Measurements from ENCODE around the gene ACADVL.

The ACADVL gene

DNA sequence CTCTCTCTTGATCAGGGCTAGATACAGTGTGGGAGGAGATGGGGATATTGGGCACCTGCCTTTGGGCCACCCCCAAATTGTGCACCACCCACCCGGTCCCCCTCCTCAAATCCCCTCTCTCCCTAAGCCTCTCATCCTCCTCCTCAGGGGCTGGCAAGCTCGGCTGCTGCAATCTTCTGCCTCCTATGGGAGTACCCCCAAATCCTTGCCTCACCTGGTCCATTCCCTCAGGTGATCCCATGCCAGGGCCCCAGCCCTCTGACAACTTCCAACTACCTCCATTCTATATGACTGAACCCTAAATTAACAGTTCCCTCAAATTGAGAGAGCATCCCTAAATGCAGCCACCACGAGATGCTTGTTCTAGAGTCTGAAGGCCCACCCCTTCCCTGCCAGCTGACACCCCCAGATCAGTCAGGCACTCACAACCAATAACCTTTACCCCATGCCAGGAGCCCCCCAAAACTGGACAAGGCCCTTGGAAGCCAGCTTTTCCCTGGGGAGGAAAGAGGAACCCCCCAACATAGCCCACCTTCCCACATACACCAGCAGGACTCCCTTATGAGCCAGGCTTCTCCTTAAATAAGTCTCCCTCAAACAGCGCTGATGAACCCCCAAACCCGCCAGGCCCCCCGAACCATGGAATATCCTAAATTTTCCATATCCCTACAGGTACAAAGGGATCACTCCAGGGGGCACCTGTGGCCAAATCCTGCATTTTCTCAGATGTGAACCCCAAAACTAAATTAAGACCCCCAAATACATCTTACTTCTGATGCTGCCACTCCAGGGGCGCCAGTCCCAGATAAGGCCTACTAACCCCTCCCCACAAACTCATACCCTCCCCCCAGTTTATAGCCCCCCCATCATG is 3.3 kb upstream of the ACADVL start:
- H3K4me3 ChIP-seq (ENCODE audit: low read depth, low read length): peak overlapping the region; percentile 53
- in situ Hi-C loops (cut with HindIII; ENCODE audit: low sequenced_read_pairs): no loop called here
- TF ChIP-seq, protein P1, sequence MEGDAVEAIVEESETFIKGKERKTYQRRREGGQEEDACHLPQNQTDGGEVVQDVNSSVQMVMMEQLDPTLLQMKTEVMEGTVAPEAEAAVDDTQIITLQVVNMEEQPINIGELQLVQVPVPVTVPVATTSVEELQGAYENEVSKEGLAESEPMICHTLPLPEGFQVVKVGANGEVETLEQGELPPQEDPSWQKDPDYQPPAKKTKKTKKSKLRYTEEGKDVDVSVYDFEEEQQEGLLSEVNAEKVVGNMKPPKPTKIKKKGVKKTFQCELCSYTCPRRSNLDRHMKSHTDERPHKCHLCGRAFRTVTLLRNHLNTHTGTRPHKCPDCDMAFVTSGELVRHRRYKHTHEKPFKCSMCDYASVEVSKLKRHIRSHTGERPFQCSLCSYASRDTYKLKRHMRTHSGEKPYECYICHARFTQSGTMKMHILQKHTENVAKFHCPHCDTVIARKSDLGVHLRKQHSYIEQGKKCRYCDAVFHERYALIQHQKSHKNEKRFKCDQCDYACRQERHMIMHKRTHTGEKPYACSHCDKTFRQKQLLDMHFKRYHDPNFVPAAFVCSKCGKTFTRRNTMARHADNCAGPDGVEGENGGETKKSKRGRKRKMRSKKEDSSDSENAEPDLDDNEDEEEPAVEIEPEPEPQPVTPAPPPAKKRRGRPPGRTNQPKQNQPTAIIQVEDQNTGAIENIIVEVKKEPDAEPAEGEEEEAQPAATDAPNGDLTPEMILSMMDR (IDR thresholded peaks at IDR 0.05; ENCODE audit: low read depth, low read length, missing control alignments): no peak
- DNase-seq (ENCODE audit: low read depth): no peak

DNA sequence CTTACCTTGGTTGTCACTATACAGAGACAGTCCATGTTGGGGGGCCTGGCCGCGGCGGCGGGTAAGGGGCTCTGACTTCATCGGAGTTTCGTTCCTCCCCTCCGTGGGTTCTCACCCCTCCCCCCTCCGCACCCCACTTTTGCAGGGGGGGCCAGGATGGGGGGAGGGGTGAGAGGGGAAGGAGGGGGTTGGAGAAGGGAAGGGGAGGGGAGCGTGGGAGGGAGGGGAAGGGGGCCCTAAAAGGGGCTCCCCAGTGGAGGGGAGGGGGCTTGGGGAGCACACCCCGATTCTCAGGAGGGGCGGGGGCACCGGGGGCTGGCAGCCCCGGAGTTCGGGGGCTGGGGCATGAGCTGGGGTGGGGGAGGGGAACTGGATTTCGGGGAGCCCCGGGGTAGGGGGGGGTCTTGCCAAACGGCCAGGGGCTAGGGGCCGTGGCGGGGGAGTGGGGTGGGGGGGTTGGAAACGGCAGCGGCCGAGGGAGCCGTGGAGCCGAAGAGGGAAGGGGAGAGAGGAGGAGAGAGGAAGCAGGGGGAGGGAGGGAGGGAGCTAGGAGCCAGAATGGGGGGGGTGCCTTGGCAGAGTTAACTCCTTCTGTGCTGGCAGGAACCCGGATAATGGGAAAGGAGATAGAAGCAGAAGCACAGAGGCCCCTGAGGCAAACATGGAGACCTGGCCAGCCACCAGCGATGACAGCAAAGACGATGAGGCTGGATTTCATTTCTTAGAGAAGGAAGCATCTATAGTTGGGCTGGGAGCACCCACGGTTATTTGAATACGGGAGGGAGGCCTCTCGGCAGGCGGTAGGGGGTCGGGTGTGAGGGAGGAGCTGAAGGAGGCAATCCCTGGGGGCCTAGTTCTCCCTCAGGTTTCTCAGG is 2.4 kb upstream of the ACADVL start:
- in situ Hi-C loops (cut with HindIII; ENCODE audit: low sequenced_read_pairs): no loop called here
- TF ChIP-seq, protein P1 (IDR thresholded peaks at IDR 0.05; ENCODE audit: low read depth, low read length, missing control alignments): no peak
- H3K4me3 ChIP-seq (ENCODE audit: low read depth, low read length): peak overlapping the region; percentile 53
- DNase-seq (ENCODE audit: low read depth): no peak

DNA sequence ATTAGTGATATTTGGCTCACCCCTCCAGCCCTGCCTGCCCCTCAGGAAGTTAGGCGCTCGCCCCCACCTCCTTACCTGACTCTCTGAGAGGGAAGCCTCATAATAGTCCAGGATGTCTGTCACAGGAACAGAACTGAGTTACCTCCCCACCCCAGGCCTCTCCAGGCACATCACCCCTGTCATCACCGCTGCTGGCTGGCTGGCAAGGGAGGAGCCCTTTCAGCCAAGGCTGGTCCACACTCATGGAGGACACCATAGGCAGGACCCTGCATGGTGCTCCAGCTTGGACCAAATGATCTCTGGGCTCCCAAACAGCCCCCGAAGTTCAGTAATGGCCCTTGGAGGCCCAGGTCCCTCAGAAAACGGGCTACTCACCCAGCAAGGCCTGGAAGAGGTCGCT is 1.6 kb upstream of the ACADVL start:
- no peak for DNase-seq (ENCODE audit: low read depth)
- in situ Hi-C loops (cut with HindIII; ENCODE audit: low sequenced_read_pairs): no loop called here
- peak overlapping the region; percentile 53 for H3K4me3 ChIP-seq (ENCODE audit: low read depth, low read length)
- TF ChIP-seq, protein P1 (IDR thresholded peaks at IDR 0.05; ENCODE audit: low read depth, low read length, missing control alignments): no peak

DNA sequence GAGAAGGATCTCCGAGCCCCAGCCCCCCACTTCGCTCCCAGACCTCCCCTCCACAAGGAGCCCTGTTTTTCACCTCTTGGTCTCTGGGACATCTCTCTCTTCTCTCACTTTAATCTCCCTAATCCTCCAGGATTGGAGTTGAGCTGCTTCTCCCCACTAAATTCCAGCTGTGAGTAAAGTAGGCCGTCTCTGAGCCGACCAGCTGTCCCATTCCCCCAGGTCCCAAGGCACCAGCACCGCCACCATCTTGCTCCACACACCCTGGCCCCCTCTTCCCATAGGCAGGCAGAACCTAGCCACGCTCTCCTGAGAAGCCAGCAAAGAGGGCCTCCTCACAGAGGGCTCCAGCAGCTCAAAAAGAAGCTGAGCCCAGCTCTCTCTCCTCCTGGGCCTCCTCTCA is 980 bp upstream of the ACADVL start:
- TF ChIP-seq, protein P1 (IDR thresholded peaks at IDR 0.05; ENCODE audit: low read depth, low read length, missing control alignments): no peak
- in situ Hi-C loops (cut with HindIII; ENCODE audit: low sequenced_read_pairs): no loop called here
- no peak for DNase-seq (ENCODE audit: low read depth)

DNA sequence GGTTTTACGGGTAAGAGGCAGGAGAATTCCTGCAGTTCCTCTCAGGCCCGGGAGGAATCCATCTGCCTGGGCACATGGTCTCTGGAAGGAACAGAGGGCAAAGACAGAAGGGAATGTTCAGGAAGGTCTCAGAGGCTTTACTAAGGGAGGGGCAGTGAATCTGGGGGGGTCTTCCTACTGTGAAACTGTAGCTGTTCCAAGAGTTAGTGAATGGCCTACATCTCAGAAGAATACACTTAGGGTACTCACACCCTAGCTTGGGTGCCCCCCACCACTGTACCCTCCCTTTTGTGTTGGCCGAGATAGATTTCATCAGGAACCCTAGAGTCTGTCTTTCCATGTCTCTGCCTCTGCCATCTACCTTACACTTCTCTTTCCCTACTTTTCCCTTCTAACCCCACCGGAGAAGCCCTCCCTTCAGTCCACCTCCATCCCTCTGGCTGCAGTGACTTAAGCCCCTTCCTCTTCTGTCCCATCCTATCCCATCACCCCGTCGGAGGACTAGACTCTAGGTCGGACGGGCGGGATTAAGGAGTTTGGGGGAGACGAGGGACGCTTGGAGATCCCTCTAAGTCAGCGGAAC is 418 bp upstream of the ACADVL start:
- in situ Hi-C loops (cut with HindIII; ENCODE audit: low sequenced_read_pairs): no loop called here
- peak overlapping the region; percentile 84 for H3K4me3 ChIP-seq (ENCODE audit: low read depth, low read length)
- no peak for DNase-seq (ENCODE audit: low read depth)
- TF ChIP-seq, protein P1 (IDR thresholded peaks at IDR 0.05; ENCODE audit: low read depth, low read length, missing control alignments): no peak

More for the DNA sequence above, 980 bp upstream of the ACADVL start:
- no peak overlapping the region for H3K4me3 ChIP-seq (ENCODE audit: low read depth, low read length)

DNA sequence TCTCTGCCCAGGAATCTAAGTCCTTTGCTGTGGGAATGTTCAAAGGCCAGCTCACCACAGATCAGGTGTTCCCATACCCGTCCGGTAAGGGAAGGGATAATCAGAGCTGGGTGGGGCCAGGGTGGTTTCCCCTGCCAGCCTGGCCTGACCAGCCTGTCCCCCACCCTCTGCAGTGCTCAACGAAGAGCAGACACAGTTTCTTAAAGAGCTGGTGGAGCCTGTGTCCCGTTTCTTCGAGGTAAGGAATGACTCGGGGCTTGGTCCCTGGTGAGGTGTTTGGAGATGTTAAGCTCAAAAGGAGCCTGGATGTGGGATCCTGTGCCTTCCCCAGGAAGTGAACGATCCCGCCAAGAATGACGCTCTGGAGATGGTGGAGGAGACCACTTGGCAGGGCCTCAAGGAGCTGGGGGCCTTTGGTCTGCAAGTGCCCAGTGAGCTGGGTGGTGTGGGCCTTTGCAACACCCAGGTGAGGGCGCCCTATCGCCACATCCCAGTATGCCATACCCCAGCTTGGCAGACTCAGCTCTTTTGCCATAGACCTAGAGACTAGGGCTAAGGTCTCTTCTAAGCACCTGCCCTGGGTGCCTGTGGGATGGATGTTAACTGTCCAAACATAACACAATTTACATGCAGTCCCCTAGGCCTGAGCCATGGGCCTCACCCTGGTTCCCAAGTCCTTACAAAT is 997 bp downstream of the ACADVL start:
- TF ChIP-seq, protein P1 (IDR thresholded peaks at IDR 0.05; ENCODE audit: low read depth, low read length, missing control alignments): peak; percentile 50
- in situ Hi-C loops (cut with HindIII; ENCODE audit: low sequenced_read_pairs): no loop called here
- DNase-seq (ENCODE audit: low read depth): no peak
- H3K4me3 ChIP-seq (ENCODE audit: low read depth, low read length): peak overlapping the region; percentile 84
